AG10803 (cell line): Measurements from ENCODE around the gene GNB1.
A peak's percentile ranks its signal among the peaks of the same experiment; 100 is the strongest.

Experiments used
- DNase-seq: peaks from one replicate; pipeline ENCODE4 v3.0.0; 2010; ENCODE audit warnings: low read depth
- H3K4me3 ChIP-seq: 2 replicates; pipeline ENCODE4 v1.5.1; 2011; ENCODE audit warnings: mild to moderate bottlenecking, low read length, control low read depth
- TF ChIP-seq, protein P1 (sequence below): conservative IDR thresholded peaks from 2 replicates; pipeline ENCODE4 v1.5.1; 2011; ENCODE audit warnings: mild to moderate bottlenecking, low read length, control low read depth, inconsistent platforms

Gene GNB1

DNA sequence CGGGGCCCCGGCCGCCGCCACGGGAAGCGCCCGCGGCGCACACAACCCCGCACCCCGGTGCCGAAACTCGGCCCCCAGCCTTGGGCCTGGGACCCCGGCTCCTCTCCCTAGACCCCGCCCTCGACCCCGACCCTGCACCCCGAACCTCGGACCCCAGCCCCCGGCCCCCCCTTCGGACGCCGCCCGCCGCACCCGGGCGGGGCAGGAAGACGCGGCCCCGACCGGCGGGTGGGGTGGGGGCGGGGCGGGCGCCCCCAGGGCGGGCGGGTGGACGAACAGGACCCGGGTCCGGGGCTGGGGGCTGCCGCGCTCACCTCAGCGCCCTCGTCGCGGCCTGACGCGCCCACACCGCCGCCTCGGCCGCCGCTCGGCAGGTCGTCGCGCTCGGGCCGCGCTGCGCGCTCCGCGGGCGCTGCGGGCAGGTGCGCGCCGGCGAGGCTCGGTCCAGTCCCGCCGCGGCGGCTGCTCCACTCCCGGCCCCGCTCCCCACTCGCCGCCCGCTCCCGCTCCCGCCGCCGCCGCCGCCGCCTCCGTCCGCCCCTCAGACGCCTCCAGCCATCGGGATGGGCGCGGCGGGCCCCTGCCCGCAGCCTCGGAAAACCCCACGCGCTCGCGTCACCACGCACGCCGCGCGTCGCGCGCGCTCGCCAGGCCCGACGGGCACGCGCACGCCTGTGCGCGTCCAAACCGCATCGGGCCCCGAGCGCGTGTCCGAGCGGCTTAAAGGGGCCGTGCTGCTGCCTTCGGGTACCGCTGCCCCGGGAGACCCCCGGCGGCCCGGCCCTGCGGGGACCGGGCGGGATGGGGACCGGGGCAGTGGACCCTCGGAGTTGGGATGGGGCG is at the start of gene GNB1:
Gene GNB1, minus strand, starts transcription at position 582 of the 843 bp plus-strand sequence. CDS start 65,634 bp downstream, outside the sequence.
- TF ChIP-seq, protein P1, sequence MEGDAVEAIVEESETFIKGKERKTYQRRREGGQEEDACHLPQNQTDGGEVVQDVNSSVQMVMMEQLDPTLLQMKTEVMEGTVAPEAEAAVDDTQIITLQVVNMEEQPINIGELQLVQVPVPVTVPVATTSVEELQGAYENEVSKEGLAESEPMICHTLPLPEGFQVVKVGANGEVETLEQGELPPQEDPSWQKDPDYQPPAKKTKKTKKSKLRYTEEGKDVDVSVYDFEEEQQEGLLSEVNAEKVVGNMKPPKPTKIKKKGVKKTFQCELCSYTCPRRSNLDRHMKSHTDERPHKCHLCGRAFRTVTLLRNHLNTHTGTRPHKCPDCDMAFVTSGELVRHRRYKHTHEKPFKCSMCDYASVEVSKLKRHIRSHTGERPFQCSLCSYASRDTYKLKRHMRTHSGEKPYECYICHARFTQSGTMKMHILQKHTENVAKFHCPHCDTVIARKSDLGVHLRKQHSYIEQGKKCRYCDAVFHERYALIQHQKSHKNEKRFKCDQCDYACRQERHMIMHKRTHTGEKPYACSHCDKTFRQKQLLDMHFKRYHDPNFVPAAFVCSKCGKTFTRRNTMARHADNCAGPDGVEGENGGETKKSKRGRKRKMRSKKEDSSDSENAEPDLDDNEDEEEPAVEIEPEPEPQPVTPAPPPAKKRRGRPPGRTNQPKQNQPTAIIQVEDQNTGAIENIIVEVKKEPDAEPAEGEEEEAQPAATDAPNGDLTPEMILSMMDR = no peak
- H3K4me3 ChIP-seq = peak within 1 kb of the TSS; percentile 74
- peak; percentile 88 for DNase-seq

DNA sequence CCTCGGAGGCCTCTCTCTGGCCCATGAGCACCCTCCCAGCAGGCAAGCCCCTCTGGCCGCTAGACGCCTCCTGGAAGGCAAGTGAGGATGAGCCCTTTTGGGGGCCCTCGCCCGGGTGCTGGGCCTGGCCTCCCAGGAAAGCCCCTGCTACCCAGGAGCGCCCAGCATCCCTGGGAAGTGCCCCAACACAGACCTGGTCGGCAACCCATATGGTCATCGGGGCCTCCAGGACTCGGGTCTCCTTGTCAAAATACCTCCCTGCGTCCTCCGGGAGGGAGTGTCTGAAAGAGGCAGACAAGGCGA is 49.2 kb upstream of the GNB1 start:
- no peak for DNase-seq
- H3K4me3 ChIP-seq = no peak overlapping the region
- TF ChIP-seq, protein P1 = no peak

DNA sequence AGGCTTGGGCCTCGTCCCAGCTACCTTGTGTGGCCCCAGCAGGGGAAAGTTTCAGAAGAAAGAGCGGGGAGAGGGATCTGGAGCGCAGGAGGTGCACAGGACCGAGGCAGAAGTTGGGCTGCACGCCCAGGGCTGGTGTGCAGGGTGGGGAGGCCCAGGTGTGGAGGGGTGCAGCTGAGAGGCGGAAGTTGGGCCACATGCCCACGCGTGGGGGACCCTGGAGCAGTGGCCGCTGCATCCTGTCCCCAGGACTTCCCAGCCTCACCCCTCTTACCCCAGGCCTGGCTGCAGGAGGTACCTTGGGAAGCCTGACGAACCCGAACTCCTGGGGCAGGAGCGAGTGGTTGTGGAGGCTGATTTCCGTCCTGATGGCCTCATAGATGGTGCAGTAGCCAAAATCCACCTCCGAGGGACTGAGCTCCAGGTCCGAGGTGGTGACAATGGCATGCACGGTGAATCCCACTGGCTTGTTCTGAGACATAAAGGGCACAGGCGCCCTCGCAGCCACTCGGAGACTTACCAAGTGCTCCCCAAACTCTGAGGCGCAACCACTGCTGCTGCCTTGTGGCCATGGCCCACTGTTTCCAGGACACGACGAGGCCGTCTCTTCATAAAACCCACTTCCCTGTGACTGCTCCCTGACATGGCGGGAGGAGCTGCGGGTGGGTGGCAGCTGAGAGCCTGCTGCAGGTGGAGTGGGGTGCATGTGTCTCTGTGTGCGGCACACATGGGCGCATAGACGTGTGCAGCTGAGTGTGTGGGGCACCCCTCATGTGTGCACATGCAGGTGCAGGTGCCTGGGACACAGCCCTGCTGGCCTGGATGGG is 48.6 kb upstream of the GNB1 start:
- TF ChIP-seq, protein P1 = no peak
- H3K4me3 ChIP-seq = no peak overlapping the region
- DNase-seq = no peak

DNA sequence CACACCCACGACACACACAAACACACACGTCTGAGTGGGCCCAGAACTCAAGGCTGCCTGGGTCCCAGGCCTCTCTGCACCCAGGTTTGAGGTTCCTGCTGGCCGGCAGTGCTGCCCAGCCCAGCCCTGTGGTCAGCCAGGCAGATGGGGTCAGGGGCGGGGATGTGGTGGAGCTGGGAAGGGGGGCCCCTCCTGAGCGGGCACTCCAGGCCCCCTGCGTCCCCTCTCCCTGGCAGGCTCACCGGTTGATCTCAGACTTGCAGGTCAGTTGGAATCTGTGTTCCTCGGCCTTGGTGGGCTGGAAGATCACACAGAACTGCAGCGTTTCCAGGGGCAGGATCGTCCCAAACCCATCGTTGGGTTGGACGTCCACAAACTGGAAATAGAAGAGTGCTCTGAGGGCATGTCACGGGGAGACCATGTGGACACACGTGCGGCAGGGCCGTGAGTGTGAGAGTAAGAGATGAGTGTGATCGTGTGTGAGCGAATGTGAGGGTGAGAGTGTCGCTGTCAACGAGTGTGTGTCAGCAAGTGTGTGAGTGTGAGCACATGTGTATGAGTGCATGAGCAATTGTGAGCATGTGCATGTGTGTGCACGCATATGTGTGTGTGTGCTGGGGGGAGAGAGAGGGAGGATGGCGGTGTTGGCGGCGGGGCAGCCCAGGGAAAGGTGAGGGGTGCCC is 47.9 kb upstream of the GNB1 start:
- no peak overlapping the region for H3K4me3 ChIP-seq
- TF ChIP-seq, protein P1 = no peak
- no peak for DNase-seq

DNA sequence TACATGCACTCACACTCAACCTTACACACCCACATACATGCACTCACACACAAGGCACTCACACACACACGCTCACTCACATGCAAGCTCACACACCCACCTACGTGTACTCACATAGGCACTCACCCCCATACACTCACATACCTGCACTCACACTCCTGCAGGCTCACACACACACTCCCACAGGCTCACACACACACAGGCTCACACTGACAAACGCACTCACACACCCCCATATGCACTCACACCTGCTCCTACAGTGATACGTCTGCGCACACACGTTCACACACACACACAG is 47.3 kb upstream of the GNB1 start:
- no peak for DNase-seq

DNA sequence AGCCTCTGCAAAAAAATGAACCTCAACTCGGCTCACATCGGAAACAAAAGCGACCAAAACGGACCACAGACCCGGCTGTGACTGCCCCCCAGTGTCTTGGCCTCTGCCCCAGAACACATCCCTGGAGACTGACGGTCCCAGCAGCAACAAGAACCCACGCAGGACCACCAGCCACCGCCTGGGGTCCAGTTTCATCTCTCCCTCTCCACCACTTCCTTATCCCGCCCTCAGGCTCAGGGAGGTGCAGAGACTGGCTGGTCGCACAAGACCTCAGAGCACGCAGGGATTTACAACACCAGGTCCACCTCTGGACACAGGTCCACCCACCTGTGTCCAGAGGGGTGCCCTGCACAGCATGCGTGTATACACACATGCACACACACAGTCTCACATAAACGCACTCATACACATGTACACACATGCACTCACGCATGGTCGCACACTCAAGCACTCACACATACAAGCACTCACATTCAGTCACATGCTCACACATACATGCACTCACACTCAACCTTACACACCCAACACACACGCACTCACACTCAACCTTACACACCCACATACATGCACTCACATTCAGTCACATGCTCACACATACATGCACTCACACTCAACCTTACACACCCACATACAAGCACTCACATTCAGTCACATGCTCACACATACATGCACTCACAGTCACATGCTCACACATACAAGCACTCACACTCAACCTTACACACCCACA is 46.8 kb upstream of the GNB1 start:
- H3K4me3 ChIP-seq = no peak overlapping the region
- TF ChIP-seq, protein P1 = no peak
- DNase-seq = no peak

More for the DNA sequence above, 47.3 kb upstream of the GNB1 start:
- TF ChIP-seq, protein P1 = no peak
- H3K4me3 ChIP-seq = no peak overlapping the region
